GM23338 (cell line): ENCODE data around the gene DTL.

ENCODE experiments used
- EZH2 ChIP-seq: fragments of 200-600 bp; sonication (generic); IDR thresholded peaks from one replicate; pipeline ENCODE4 v1.8.0; 2017; ENCODE audit warnings: antibody characterized with exemption, mild to moderate bottlenecking, low read depth; ENCODE audit not compliant: unreplicated experiment
- TF ChIP-seq, protein P1 (sequence below), 2 experiments: fragments of 200-600 bp in 1 of 2; sonication (generic) in 1 of 2; conservative IDR thresholded peaks; 2 replicates each; pipeline versions ENCODE4 v1.5.1 to v1.6.1; 2016 to 2017; ENCODE audit warnings: antibody characterized with exemption in 2 of 2, low read depth in 2 of 2, mild to moderate bottlenecking in 2 of 2, moderate library complexity in 1 of 2
- TF ChIP-seq, protein P2 (sequence below): IDR thresholded peaks from one replicate; pipeline ENCODE4 v1.6.1; 2018; ENCODE audit warnings: antibody characterized with exemption; ENCODE audit not compliant: unreplicated experiment

DNA sequence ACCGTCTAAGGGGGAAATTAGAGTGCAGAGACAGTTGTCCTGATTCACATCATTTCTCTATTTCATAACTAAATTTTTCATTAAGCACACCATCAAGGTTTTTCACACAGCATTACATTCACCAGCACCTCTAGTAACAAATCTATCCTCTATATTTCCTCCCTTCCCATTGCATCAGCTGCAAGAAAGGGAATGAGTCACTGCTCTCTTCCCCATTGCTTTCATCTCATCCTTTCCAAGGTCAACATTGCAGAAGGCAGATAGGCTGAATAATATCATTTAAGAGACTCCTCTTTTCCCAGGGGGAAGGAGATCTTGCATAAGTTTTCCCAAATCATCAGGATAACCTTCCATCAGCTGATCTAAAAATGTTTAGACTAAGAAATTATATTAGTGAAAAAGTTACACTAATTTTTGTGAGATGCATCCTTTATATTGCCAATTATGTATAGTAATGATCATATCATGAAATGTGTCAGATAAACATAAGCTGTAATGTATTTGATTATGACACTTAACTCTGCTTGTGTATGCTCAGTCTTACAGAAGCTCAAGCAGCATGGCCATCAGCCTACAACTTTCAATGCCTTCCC, 4.5 kb upstream of the DTL start:
- TF ChIP-seq, protein P1, sequence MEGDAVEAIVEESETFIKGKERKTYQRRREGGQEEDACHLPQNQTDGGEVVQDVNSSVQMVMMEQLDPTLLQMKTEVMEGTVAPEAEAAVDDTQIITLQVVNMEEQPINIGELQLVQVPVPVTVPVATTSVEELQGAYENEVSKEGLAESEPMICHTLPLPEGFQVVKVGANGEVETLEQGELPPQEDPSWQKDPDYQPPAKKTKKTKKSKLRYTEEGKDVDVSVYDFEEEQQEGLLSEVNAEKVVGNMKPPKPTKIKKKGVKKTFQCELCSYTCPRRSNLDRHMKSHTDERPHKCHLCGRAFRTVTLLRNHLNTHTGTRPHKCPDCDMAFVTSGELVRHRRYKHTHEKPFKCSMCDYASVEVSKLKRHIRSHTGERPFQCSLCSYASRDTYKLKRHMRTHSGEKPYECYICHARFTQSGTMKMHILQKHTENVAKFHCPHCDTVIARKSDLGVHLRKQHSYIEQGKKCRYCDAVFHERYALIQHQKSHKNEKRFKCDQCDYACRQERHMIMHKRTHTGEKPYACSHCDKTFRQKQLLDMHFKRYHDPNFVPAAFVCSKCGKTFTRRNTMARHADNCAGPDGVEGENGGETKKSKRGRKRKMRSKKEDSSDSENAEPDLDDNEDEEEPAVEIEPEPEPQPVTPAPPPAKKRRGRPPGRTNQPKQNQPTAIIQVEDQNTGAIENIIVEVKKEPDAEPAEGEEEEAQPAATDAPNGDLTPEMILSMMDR (conservative IDR thresholded peaks at IDR 0.05; ENCODE audit: low read depth in 2 of 2): no peak
- TF ChIP-seq, protein P2, sequence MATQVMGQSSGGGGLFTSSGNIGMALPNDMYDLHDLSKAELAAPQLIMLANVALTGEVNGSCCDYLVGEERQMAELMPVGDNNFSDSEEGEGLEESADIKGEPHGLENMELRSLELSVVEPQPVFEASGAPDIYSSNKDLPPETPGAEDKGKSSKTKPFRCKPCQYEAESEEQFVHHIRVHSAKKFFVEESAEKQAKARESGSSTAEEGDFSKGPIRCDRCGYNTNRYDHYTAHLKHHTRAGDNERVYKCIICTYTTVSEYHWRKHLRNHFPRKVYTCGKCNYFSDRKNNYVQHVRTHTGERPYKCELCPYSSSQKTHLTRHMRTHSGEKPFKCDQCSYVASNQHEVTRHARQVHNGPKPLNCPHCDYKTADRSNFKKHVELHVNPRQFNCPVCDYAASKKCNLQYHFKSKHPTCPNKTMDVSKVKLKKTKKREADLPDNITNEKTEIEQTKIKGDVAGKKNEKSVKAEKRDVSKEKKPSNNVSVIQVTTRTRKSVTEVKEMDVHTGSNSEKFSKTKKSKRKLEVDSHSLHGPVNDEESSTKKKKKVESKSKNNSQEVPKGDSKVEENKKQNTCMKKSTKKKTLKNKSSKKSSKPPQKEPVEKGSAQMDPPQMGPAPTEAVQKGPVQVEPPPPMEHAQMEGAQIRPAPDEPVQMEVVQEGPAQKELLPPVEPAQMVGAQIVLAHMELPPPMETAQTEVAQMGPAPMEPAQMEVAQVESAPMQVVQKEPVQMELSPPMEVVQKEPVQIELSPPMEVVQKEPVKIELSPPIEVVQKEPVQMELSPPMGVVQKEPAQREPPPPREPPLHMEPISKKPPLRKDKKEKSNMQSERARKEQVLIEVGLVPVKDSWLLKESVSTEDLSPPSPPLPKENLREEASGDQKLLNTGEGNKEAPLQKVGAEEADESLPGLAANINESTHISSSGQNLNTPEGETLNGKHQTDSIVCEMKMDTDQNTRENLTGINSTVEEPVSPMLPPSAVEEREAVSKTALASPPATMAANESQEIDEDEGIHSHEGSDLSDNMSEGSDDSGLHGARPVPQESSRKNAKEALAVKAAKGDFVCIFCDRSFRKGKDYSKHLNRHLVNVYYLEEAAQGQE: no peak
- TF ChIP-seq EZH2: no peak
